Measurements from ENCODE around the gene SIGLEC6.

Gene SIGLEC6

GRCh38 chr19:51548891-51549305 is 17.4 kb upstream of the SIGLEC6 start:
- DNase-seq (ENCODE audit: low read depth in 2 of 2) = no peak

- DNase-seq (ENCODE audit: low read depth in 2 of 2) = no peak
Observed at GRCh38 chr19:51548213-51548651, 16.8 kb upstream of the SIGLEC6 start.

GRCh38 chr19:51547397-51548212 is 16.1 kb upstream of the SIGLEC6 start:
- DNase-seq (ENCODE audit: low read depth in 2 of 2) = no peak

- no peak for DNase-seq (ENCODE audit: low read depth in 2 of 2)
Observed at GRCh38 chr19:51546650-51547396, 15.4 kb upstream of the SIGLEC6 start.

GRCh38 chr19:51546107-51546649 is 14.7 kb upstream of the SIGLEC6 start:
- no peak for DNase-seq (ENCODE audit: low read depth in 2 of 2)

GRCh38 chr19:51544038-51544437 is 12.6 kb upstream of the SIGLEC6 start:
- DNase-seq (ENCODE audit: low read depth in 2 of 2) = no peak

- DNase-seq (ENCODE audit: low read depth in 2 of 2) = no peak
Observed at GRCh38 chr19:51542699-51543098, 11.2 kb upstream of the SIGLEC6 start.

- DNase-seq (ENCODE audit: low read depth in 2 of 2) = no peak
Observed at GRCh38 chr19:51541458-51542357, 10.2 kb upstream of the SIGLEC6 start.

- no peak for DNase-seq (ENCODE audit: low read depth in 2 of 2)
Observed at GRCh38 chr19:51539821-51540366, 8.4 kb upstream of the SIGLEC6 start.

GRCh38 chr19:51535535-51535934 is 4.1 kb upstream of the SIGLEC6 start:
- DNase-seq (ENCODE audit: low read depth in 2 of 2) = no peak

- DNase-seq (ENCODE audit: low read depth in 2 of 2) = no peak
Observed at GRCh38 chr19:51530616-51531015, 854 bp downstream of the SIGLEC6 start.

- no peak for DNase-seq (ENCODE audit: low read depth in 2 of 2)
Observed at GRCh38 chr19:51529301-51529700, 2.2 kb downstream of the SIGLEC6 start.

GRCh38 chr19:51525651-51526050 is 5.8 kb downstream of the SIGLEC6 start:
- no peak for DNase-seq (ENCODE audit: low read depth in 2 of 2)

- no peak for DNase-seq (ENCODE audit: low read depth in 2 of 2)
Observed at GRCh38 chr19:51524666-51525264, 6.7 kb downstream of the SIGLEC6 start.

GRCh38 chr19:51521781-51522180 is 9.7 kb downstream of the SIGLEC6 start:
- no peak for DNase-seq (ENCODE audit: low read depth in 2 of 2)

GRCh38 chr19:51521357-51521756 is 10.1 kb downstream of the SIGLEC6 start:
- no peak for DNase-seq (ENCODE audit: low read depth in 2 of 2)

GRCh38 chr19:51520728-51521127 is 10.7 kb downstream of the SIGLEC6 start:
- no peak for DNase-seq (ENCODE audit: low read depth in 2 of 2)

- DNase-seq (ENCODE audit: low read depth in 2 of 2) = peak in 1 of 2 experiments; percentile 12
Observed at GRCh38 chr19:51514866-51515481, 16.5 kb downstream of the SIGLEC6 start.

- no peak for DNase-seq (ENCODE audit: low read depth in 2 of 2)
Observed at GRCh38 chr19:51513968-51514367, 17.5 kb downstream of the SIGLEC6 start.

- no peak for DNase-seq (ENCODE audit: low read depth in 2 of 2)
Observed at GRCh38 chr19:51511353-51511752, 20.1 kb downstream of the SIGLEC6 start.
